HepG2 (cell line): ENCODE measurements around the gene METTL23. TPM values are rescaled to one million over a fixed set of nuclear protein-coding genes. Genes with fewer than 3 reads are reported as not detected.
A peak's percentile ranks its signal among the peaks of the same experiment; 100 is the strongest.

ENCODE experiments used
- CENPT ChIP-seq: sonication (generic); formaldehyde crosslinking; IDR thresholded peaks from 2 replicates; pipeline ENCODE4 v1.8.0; 2022; ENCODE audit warnings: low read depth, mild to moderate bottlenecking, moderate library complexity, missing genetic modification reagents
- ETV5 ChIP-seq: IDR thresholded peaks from 2 replicates; pipeline ENCODE4 v1.6.1; 2018; ENCODE audit warnings: missing biosample characterization, missing genetic modification reagents, inconsistent platforms, borderline replicate concordance
- HNRNPH1 ChIP-seq: fragments of 200-400 bp; formaldehyde crosslinking; optimal IDR thresholded peaks from 2 replicates; pipeline ENCODE3; 2017; ENCODE audit warnings: mild to moderate bottlenecking, low read depth, low read length
- MAZ ChIP-seq, 2 experiments: sonication (generic) in 1 of 2; formaldehyde crosslinking in 1 of 2; IDR thresholded peaks; 2 replicates each; pipeline versions ENCODE4 v1.5.0 to v1.6.1; 2012 to 2020; ENCODE audit warnings: low read depth in 2 of 2, mild to moderate bottlenecking in 2 of 2, borderline replicate concordance in 1 of 2, improper control_type of control experiment in 1 of 2, low read length in 1 of 2, missing genetic modification reagents in 1 of 2, moderate library complexity in 1 of 2
- NCOR1 ChIP-seq: fragments of 200-600 bp; sonication (generic); IDR thresholded peaks from 2 replicates; pipeline ENCODE4 v1.7.0; 2017; ENCODE audit warnings: antibody characterized with exemption, low read length, borderline replicate concordance
- PATZ1 ChIP-seq: sonication (generic); formaldehyde crosslinking; IDR thresholded peaks from 2 replicates; pipeline ENCODE4 v1.4.0; 2020; ENCODE audit warnings: missing genetic modification reagents
- RFX1 ChIP-seq: fragments of 450-650 bp; IDR thresholded peaks from 2 replicates; pipeline ENCODE4 v1.6.1; 2017
- SP140L ChIP-seq: sonication (generic); formaldehyde crosslinking; IDR thresholded peaks from 2 replicates; pipeline ENCODE4 v1.4.0; 2020; ENCODE audit warnings: missing genetic modification reagents, borderline replicate concordance
- TBX2 ChIP-seq: sonication (generic); formaldehyde crosslinking; IDR thresholded peaks from 2 replicates; pipeline ENCODE4 v1.5.0; 2020; ENCODE audit warnings: missing genetic modification reagents, mild to moderate bottlenecking, borderline replicate concordance
- TMF1 ChIP-seq: sonication (generic); formaldehyde crosslinking; IDR thresholded peaks from 2 replicates; pipeline ENCODE4 v1.8.1; 2022; ENCODE audit warnings: low read depth, missing genetic modification reagents
- ZFP41 ChIP-seq: sonication (generic); formaldehyde crosslinking; IDR thresholded peaks from 2 replicates; pipeline ENCODE4 v1.4.0; 2020; ENCODE audit warnings: mild to moderate bottlenecking, missing genetic modification reagents, borderline replicate concordance
- ZNF180 ChIP-seq: sonication (generic); formaldehyde crosslinking; IDR thresholded peaks from 2 replicates; pipeline ENCODE4 v1.4.0; 2020; ENCODE audit warnings: low read depth, missing genetic modification reagents, borderline replicate concordance
- ZNF333 ChIP-seq: sonication (generic); formaldehyde crosslinking; IDR thresholded peaks from 2 replicates; pipeline ENCODE4 v1.4.0; 2020; ENCODE audit warnings: mild to moderate bottlenecking, missing genetic modification reagents, borderline replicate concordance
- polyA plus RNA-seq, 8 experiments: library from polyadenylated mRNA; depleted of rRNA in 3 of 8; stranded (reverse) in 7 of 8; unstranded in 1 of 8; fragments of >200 nt; fragmentation: Illumina TruSeq in 4 of 8; extraction: Trizol in 4 of 8; gene quantifications; 2 replicates each; pipeline versions ENCODE4 v1.2.1 to v1.2.3, GENCODE V29; 2011 to 2016; ENCODE audit warnings: low read depth in 4 of 8, missing spikeins in 1 of 8, mixed read lengths in 1 of 8; ENCODE audit not compliant: insufficient read depth in 1 of 8
- total RNA-seq, 5 experiments: library from RNA; depleted of rRNA; stranded (reverse); fragments of >200 nt; fragmentation: Illumina TruSeq; extraction: Trizol; gene quantifications; 2 replicates each; pipeline ENCODE4 v1.2.3, GENCODE V29; 2016; ENCODE audit warnings: low read depth in 1 of 5
- TF ChIP-seq, protein P1 (sequence below): sonication (generic); formaldehyde crosslinking; conservative IDR thresholded peaks from 2 replicates; pipeline ENCODE4 v1.4.0; 2020; ENCODE audit warnings: missing genetic modification reagents
- TF ChIP-seq, protein P2 (sequence below), 2 experiments: sonication (generic) in 1 of 2; formaldehyde crosslinking in 1 of 2; IDR thresholded peaks; 2 replicates each; pipeline versions ENCODE4 v1.4.0 to v1.6.1; 2018 to 2020; ENCODE audit warnings: missing genetic modification reagents in 2 of 2, borderline replicate concordance in 1 of 2, low read depth in 1 of 2, mild to moderate bottlenecking in 1 of 2, missing biosample characterization in 1 of 2
- TF ChIP-seq, protein P3 (sequence below): sonication (generic); formaldehyde crosslinking; IDR thresholded peaks from 2 replicates; pipeline ENCODE4 v1.4.0; 2020; ENCODE audit warnings: missing genetic modification reagents
- TF ChIP-seq, protein P4 (sequence below): sonication (generic); formaldehyde crosslinking; IDR thresholded peaks from 2 replicates; pipeline ENCODE4 v1.9.0; 2022; ENCODE audit warnings: low read depth, missing genetic modification reagents

The METTL23 gene
- total and polyA plus RNA-seq, 2 of the 13 experiments (the other 11 are each of a cell fraction or from before 2014, with no cell fraction given) = 39.9 to 104 TPM

- TF ChIP-seq, protein P1, sequence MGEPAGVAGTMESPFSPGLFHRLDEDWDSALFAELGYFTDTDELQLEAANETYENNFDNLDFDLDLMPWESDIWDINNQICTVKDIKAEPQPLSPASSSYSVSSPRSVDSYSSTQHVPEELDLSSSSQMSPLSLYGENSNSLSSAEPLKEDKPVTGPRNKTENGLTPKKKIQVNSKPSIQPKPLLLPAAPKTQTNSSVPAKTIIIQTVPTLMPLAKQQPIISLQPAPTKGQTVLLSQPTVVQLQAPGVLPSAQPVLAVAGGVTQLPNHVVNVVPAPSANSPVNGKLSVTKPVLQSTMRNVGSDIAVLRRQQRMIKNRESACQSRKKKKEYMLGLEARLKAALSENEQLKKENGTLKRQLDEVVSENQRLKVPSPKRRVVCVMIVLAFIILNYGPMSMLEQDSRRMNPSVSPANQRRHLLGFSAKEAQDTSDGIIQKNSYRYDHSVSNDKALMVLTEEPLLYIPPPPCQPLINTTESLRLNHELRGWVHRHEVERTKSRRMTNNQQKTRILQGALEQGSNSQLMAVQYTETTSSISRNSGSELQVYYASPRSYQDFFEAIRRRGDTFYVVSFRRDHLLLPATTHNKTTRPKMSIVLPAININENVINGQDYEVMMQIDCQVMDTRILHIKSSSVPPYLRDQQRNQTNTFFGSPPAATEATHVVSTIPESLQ (CRISPR knock-in tag) = no peak
- TF ChIP-seq TBX2 (peak; percentile 50; the same call in 1 of the 2 replicates), SP140L (CRISPR knock-in tag) (no peak), MAZ (IDR thresholded peaks at IDR 0.05; ENCODE audit: borderline replicate concordance, low read depth, low read length) (no peak), MAZ (CRISPR knock-in tag; IDR thresholded peaks at IDR 0.05; ENCODE audit: low read depth) (0 out of 2 replicates have a peak, but pooled peaks have one; percentile 29), TMF1 (peak; percentile 70; the same call in 1 of the 2 replicates), HNRNPH1 (no peak), RFX1 (no peak), ZNF333 (CRISPR knock-in tag) (no peak), NCOR1 (0 out of 2 replicates have a peak, but pooled peaks have one; percentile 26), ZFP41 (CRISPR knock-in tag) (0 out of 2 replicates have a peak, but pooled peaks have one; percentile 2), PATZ1 (peak; percentile 73), CENPT (CRISPR knock-in tag) (no peak), ZNF180 (CRISPR knock-in tag) (no peak), ETV5 (CRISPR knock-in tag) (peak; percentile 53; the same call in 1 of the 2 replicates)
- TF ChIP-seq, protein P2, sequence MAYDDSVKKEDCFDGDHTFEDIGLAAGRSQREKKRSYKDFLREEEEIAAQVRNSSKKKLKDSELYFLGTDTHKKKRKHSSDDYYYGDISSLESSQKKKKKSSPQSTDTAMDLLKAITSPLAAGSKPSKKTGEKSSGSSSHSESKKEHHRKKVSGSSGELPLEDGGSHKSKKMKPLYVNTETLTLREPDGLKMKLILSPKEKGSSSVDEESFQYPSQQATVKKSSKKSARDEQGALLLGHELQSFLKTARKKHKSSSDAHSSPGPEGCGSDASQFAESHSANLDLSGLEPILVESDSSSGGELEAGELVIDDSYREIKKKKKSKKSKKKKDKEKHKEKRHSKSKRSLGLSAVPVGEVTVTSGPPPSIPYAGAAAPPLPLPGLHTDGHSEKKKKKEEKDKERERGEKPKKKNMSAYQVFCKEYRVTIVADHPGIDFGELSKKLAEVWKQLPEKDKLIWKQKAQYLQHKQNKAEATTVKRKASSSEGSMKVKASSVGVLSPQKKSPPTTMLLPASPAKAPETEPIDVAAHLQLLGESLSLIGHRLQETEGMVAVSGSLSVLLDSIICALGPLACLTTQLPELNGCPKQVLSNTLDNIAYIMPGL (CRISPR knock-in tag; IDR thresholded peaks at IDR 0.05; ENCODE audit: borderline replicate concordance in 1 of 2, low read depth in 1 of 2) = no peak; a peak in 1 of 4 replicates
- TF ChIP-seq, protein P3, sequence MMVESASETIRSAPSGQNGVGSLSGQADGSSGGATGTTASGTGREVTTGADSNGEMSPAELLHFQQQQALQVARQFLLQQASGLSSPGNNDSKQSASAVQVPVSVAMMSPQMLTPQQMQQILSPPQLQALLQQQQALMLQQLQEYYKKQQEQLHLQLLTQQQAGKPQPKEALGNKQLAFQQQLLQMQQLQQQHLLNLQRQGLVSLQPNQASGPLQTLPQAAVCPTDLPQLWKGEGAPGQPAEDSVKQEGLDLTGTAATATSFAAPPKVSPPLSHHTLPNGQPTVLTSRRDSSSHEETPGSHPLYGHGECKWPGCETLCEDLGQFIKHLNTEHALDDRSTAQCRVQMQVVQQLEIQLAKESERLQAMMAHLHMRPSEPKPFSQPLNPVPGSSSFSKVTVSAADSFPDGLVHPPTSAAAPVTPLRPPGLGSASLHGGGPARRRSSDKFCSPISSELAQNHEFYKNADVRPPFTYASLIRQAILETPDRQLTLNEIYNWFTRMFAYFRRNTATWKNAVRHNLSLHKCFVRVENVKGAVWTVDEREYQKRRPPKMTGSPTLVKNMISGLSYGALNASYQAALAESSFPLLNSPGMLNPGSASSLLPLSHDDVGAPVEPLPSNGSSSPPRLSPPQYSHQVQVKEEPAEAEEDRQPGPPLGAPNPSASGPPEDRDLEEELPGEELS (CRISPR knock-in tag) = peak; percentile 68
- TF ChIP-seq, protein P4, sequence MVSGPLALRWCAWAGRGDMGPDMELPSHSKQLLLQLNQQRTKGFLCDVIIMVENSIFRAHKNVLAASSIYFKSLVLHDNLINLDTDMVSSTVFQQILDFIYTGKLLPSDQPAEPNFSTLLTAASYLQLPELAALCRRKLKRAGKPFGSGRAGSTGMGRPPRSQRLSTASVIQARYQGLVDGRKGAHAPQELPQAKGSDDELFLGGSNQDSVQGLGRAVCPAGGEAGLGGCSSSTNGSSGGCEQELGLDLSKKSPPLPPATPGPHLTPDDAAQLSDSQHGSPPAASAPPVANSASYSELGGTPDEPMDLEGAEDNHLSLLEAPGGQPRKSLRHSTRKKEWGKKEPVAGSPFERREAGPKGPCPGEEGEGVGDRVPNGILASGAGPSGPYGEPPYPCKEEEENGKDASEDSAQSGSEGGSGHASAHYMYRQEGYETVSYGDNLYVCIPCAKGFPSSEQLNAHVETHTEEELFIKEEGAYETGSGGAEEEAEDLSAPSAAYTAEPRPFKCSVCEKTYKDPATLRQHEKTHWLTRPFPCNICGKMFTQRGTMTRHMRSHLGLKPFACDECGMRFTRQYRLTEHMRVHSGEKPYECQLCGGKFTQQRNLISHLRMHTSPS (CRISPR knock-in tag) = peak; percentile 67; the same call in 1 of the 2 replicates
These were observed 25.1 kb upstream of the METTL23 start (continued) for GRCh38 chr17:76701471-76701967.
